Ishikawa (cell line): ENCODE results near the gene SLC25A45.

Source experiments
- CEBPB ChIP-seq: IDR thresholded peaks from 2 replicates; pipeline ENCODE4 v1.6.1; 2012
- EGR1 ChIP-seq: IDR thresholded peaks from 2 replicates; pipeline ENCODE4 v1.6.1; 2012
- EP300 ChIP-seq: IDR thresholded peaks from 2 replicates; pipeline ENCODE4 v1.6.1; 2012; ENCODE audit warnings: borderline replicate concordance
- MAX ChIP-seq: IDR thresholded peaks from 2 replicates; pipeline ENCODE4 v1.6.1; 2012
- NFIC ChIP-seq: IDR thresholded peaks from 2 replicates; pipeline ENCODE4 v1.6.1; 2012
- RAD21 ChIP-seq: IDR thresholded peaks from 2 replicates; pipeline ENCODE4 v1.6.1; 2012; ENCODE audit warnings: low read depth
- REST ChIP-seq: IDR thresholded peaks from 2 replicates; pipeline ENCODE4 v1.6.1; 2012; ENCODE audit warnings: low read depth, mild to moderate bottlenecking
- TAF1 ChIP-seq: IDR thresholded peaks from 2 replicates; pipeline ENCODE4 v1.6.1; 2012; ENCODE audit warnings: low read depth, mild to moderate bottlenecking
- USF1 ChIP-seq: IDR thresholded peaks from 2 replicates; pipeline ENCODE4 v1.6.1; 2012

- TF ChIP-seq CEBPB (no peak), NFIC (no peak), EGR1 (no peak), REST (no peak), USF1 (no peak), MAX (0 out of 2 replicates have a peak, but pooled peaks have one; percentile 1), TAF1 (no peak), EP300 (no peak), RAD21 (no peak)
Measured at GRCh38 chr11:65330544-65330943, 51.9 kb downstream of the SLC25A45 start.
